GM13977 (cell line): Measurements from ENCODE around the gene HTR3D.

Source experiments
- DNase-seq: peaks from one replicate; pipeline ENCODE4 v3.0.0; 2012; ENCODE audit warnings: low spot score
- CTCF ChIP-seq: IDR thresholded peaks from 2 replicates; pipeline ENCODE4 v1.5.1; 2012; ENCODE audit warnings: mild to moderate bottlenecking, control low read depth; ENCODE audit not compliant: insufficient read depth; ENCODE audit errors: extremely low read depth, missing control alignments
- in situ Hi-C: fragments of 300-500 bp; cut with MboI; formaldehyde crosslinking; loops from one replicate; pipeline ENCODE4 v1.12.0; 2022; ENCODE audit warnings: low sequenced_read_pairs, low pct_unique_long_range_greater_than_20kb, mixed read lengths, inconsistent platforms; ENCODE audit not compliant: unreplicated experiment

Gene HTR3D

DNA sequence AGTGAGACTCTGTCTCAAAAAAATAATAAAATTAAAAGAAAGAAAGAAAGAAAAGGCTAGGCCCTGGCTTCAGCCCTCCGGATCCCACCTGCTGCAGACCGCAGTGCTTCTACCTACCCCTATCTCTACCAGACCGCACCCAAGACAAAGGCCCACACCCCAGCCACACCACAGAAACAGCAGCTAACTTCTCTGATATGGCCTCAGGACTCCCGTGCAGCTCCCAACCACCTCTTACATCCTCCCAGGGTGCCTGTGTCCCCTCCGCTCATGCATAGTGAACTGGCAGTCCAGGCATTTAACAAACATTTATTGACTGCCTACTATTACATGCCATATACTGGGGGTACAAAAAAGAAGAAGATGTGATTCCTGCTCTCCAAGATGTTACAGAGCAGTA is 14.5 kb downstream of the HTR3D start:
- no peak for TF ChIP-seq CTCF
- no peak for DNase-seq
- in situ Hi-C loops, result no loop called here

- no peak for DNase-seq
- in situ Hi-C loops, result no loop called here
- no peak for TF ChIP-seq CTCF
Measured at GRCh38 chr3:184050217-184050847, 18.8 kb downstream of the HTR3D start.

DNA sequence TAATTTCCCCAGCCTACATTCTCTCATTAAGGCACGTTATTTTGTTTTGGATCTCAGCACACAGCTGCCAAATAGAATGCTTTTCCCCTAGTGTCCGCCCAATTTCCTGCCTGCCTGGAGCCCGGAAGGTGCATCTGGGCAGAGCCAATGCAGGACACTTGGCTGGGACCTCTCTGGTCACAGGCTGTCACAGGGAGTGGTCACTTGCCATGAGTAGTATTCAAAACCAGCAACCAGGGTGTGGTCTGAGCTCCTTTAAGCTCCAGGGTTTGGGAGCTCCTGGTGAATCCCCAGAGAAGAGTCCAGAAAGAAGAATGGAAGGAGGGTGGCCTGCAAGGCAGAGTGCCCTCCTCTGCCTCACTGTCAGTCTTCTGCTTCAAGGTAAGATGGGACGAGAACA is 21.2 kb downstream of the HTR3D start, which contains the start of gene HTR3C:
Gene HTR3C (plus strand): TSS at position 281 of the 400 bp plus-strand sequence. CDS start 34 bp downstream, at position 315.
- in situ Hi-C loops, result no loop called here
- no peak for TF ChIP-seq CTCF

GRCh38 chr3:184058029-184058428 is 26.5 kb downstream of the HTR3D start:
- no peak for DNase-seq
- in situ Hi-C loops, result no loop called here
- no peak for TF ChIP-seq CTCF

More for the DNA sequence above, 21.2 kb downstream of the HTR3D start, which contains the start of gene HTR3C:
- DNase-seq, result no peak

DNA sequence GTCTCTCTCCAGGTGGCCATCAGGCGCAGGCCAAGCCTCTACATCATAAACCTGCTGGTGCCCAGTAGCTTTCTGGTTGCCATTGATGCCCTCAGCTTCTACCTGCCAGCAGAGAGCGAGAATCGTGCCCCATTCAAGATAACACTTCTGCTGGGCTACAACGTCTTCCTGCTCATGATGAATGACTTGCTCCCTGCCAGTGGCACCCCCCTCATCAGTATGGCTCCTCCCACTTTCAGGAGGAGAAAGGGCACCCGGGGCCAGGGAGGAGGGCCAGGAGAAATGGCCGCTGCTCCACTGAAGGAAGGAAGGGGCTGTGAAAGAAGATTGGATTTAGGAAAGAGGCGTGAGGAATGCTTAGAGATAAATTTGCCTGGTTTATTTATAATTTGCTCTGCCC is 27.9 kb downstream of the HTR3D start:
- TF ChIP-seq CTCF, result no peak
- no peak for DNase-seq
- in situ Hi-C loops, result no loop called here

DNA sequence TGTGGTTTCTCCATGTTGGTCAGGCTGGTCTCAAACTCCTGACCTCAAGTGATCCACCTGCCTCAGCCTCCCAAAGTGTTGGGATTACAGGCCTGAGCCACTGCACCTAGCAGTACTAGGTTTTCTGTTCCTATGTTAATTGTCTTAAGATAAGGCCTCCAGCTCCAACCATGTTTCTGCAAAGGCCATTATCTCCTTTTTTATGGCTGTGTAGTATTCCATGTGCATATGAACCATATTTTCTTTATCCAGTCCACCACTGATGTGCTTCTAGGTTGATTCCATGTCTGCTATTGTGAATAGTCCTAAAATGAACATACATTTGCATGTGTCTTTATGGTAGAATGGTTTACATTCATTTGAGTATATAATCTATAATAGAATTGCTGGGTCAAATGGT is 31.1 kb downstream of the HTR3D start:
- TF ChIP-seq CTCF, result no peak
- in situ Hi-C loops, result no loop called here
- no peak for DNase-seq
